SK-N-SH (cell line): Measurements from ENCODE around the gene SYNPO2.

Source experiments
- CHD2 ChIP-seq: fragments of 150-350 bp; IDR thresholded peaks from 2 replicates; pipeline ENCODE4 v1.6.1; 2018; ENCODE audit warnings: low read length; ENCODE audit not compliant: partially characterized antibody
- FOXM1 ChIP-seq: IDR thresholded peaks from 2 replicates; pipeline ENCODE4 v1.4.0; 2012; ENCODE audit warnings: low read depth, mild to moderate bottlenecking
- MXI1 ChIP-seq: IDR thresholded peaks from 2 replicates; pipeline ENCODE4 v1.6.1; 2012; ENCODE audit warnings: mild to moderate bottlenecking, low read depth, low read length, improper control_type of control experiment
- NRF1 ChIP-seq: IDR thresholded peaks from 2 replicates; pipeline ENCODE4 v1.6.1; 2012; ENCODE audit warnings: low read depth, mild to moderate bottlenecking, low read length
- POLR2AphosphoS5 ChIP-seq: IDR thresholded peaks from 2 replicates; pipeline ENCODE4 v1.6.1; 2012; ENCODE audit warnings: low read depth, low read length
- RCOR1 ChIP-seq: fragments of 150-350 bp; IDR thresholded peaks from 2 replicates; pipeline ENCODE4 v1.6.1; 2017; ENCODE audit warnings: antibody characterized with exemption, low read length
- TF ChIP-seq, protein P1 (sequence below): fragments of 200-600 bp; sonication (generic); IDR thresholded peaks from 2 replicates; pipeline ENCODE4 v1.6.1; 2017; ENCODE audit warnings: antibody characterized with exemption, mild to moderate bottlenecking, moderate library complexity

DNA sequence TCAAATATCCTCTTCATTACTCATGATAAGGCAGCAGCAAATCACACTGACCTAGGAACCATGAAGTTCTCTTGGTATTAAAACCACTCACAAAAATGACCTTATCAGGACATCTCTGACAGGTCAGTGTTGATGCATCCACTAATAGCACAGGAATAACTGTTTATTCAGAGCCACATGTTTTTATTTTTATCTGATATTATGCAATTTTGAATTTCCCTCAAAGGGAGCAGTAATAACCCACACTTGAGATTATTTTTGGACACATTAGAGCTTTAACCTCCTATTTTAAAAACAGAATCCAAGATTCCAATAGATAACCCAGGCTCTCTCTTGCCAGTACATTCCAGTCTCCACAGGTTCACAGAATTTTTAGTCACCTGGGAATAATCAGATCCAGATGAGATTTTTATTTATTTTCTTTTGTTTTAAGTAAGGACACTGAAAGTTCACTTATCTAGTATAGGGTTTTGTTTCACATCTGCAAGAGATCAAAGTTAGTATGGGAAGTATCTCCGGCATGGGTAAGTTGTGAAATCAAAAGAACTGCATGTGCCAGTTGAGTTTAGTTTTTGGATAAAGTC lies 210.7 kb downstream of the SYNPO2 start:
- TF ChIP-seq RCOR1 (no peak), POLR2AphosphoS5 (peak; percentile 65; the same call in 1 of the 2 replicates), NRF1 (no peak), CHD2 (no peak), FOXM1 (no peak), MXI1 (no peak)
- TF ChIP-seq, protein P1, sequence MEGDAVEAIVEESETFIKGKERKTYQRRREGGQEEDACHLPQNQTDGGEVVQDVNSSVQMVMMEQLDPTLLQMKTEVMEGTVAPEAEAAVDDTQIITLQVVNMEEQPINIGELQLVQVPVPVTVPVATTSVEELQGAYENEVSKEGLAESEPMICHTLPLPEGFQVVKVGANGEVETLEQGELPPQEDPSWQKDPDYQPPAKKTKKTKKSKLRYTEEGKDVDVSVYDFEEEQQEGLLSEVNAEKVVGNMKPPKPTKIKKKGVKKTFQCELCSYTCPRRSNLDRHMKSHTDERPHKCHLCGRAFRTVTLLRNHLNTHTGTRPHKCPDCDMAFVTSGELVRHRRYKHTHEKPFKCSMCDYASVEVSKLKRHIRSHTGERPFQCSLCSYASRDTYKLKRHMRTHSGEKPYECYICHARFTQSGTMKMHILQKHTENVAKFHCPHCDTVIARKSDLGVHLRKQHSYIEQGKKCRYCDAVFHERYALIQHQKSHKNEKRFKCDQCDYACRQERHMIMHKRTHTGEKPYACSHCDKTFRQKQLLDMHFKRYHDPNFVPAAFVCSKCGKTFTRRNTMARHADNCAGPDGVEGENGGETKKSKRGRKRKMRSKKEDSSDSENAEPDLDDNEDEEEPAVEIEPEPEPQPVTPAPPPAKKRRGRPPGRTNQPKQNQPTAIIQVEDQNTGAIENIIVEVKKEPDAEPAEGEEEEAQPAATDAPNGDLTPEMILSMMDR: no peak
